Stimulated activated CD4-positive, alpha-beta T cell treated with anti-CD3 and anti-CD28 coated beads, Interleukin-2, amount 100 ng/mL, for 4 hours (primary cell): Measurements from ENCODE around the gene GALNT13.

Source experiments
- DNase-seq: peaks from one replicate; pipeline ENCODE4 v3.0.0-alpha.2; 2020; ENCODE audit warnings: low read depth

GALNT13 gene

GRCh38 chr2:153871231-153872221 lies at the start of gene GALNT13:
Gene GALNT13 (plus strand): TSS chr2:153871922.
- DNase-seq, result no peak

DNA sequence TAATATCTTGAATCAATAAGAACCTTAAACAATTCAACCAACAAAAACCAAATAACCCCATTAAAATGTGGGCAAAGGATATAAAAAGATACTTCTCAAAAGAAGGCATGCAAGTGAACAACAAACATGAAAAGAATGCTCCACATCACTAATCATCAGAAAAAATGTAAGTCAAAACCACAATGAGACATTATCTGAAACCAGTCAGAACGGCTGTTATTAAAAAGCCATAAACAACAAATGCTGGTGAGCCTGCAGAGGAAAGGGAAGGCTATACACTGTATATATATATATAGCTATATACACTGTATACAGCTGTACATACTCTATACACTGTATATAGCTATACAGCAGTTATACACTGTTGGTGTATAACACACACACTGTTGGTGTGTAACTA lies 47.8 kb upstream of the GALNT13 start:
- no peak for DNase-seq

DNA sequence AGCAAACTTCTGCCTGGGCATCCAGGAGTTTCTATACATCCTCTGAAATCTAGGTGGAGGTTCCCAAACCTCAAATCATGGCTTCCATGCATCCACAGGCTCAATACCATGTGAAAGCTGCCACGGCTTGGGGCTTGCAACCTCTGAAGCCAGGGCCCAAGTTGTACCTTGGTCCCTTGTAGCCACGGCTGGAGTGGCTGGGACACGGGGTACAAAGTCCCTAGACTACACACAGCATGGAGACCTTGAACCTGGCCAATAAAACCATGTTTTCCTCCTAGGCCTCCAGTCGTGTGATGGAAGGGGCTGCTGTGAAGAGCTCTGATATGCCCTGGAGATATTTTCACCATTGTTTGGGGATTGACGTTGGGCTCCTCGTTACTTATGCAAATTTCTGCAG lies 43.4 kb upstream of the GALNT13 start:
- no peak for DNase-seq

DNA sequence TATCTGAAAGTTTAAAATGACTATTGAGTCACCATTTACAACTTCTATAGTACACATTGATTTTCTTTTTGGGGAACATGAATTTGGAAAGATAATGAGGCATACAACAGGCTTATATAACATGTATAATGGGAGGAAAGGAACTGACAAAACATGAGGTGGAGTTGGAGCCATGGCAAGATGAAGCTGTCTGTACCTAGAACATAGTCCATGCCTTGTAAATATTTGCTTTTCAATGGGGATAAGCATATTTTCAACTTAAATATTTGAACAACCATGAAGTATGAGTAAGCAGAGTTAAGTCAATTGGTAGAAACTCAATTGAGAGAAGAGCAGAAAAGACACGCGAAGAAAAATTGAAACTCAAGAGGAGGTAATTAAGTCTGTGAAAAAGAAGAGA lies 37.1 kb upstream of the GALNT13 start:
- no peak for DNase-seq

DNA sequence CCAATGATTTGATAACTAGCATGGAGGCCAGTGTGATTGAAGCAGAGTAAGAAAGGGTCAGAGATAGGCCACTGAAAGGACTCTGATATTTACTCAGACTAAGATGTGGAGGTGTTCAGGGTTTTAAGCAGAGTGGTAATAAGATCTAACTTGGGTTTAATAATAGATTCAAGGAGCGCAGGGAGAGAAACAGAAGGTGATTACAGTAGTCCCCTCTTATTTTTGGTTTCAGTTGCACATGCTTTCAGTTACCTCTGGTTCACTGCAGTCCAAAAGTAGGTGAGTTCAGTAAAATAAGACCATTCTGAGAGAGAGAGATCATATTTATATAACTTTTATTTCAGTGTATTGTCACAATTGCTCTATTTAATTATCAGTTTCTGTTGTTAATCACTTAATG lies 13.5 kb upstream of the GALNT13 start:
- DNase-seq, result no peak

GRCh38 chr2:153864022-153864421 lies 7.7 kb upstream of the GALNT13 start:
- no peak for DNase-seq

DNA sequence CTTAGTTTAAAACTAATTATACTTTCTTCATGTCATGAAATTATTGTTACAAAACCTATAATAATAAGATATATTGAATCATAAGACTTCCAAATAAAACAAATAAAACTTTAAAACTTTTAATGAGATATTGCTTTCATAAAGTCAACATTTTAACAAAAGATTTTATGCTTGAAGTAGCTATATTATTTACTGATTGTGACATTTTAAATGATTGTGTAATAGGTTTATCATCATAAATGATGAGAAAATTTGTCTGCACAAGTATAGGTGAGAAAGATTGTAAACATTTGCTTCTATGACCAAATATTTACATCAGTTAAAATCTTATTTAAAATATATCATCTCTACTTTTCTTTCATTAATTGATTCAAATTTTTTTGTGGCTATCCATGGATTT lies 5.1 kb upstream of the GALNT13 start:
- no peak for DNase-seq

GRCh38 chr2:153870308-153870707 lies 1.4 kb upstream of the GALNT13 start:
- DNase-seq, result no peak

- DNase-seq, result no peak
Measured at GRCh38 chr2:153872311-153873051, 759 bp downstream of the GALNT13 start.

DNA sequence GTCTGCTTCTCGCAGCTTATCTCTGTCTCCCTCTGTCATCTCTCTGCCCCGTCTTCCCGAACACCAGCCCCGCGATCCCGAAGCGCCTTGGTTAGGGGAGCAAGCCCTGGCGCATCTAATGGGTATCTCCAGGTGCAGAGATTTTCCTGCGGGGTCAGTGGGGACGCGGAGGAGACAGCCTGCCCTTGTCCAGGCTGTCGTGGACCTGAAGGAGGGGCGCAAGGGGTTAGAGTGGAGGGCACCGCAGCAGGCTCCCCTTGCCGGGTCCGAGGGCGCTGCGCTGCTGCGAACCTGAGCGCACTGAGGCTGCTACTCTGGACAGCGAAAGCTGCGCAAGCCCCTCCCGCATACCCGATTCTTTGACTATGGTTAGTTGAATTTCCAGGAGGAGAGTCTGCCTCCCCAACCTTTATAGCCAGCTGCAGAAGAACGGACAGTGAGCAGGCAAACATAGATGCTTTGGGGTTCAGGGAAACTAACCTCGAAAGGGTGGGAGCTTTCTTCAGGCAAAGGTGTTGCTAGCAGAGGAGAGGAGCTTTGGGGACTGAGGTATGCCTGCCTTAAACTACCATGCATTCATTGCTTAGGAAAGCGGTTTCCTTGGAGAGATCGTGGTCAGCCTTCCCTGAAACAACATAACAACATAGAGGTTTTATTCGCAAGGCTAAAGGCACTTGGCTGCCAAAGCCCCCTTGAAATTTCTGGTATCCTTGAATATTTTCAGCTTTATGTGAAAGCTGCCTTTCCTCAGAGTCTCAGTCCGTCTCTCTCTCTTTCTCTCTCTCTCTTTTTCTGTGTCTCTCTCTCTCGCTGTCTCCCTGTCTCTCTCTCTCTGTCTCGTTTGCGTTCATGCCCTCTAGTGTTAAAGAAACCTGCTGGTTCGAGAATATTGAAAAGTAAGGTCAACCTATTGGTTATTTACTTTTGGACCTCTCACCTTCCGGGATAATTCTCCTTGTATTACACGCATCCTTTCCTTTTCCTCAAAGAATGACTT lies 1.6 kb downstream of the GALNT13 start:
- DNase-seq, result no peak

DNA sequence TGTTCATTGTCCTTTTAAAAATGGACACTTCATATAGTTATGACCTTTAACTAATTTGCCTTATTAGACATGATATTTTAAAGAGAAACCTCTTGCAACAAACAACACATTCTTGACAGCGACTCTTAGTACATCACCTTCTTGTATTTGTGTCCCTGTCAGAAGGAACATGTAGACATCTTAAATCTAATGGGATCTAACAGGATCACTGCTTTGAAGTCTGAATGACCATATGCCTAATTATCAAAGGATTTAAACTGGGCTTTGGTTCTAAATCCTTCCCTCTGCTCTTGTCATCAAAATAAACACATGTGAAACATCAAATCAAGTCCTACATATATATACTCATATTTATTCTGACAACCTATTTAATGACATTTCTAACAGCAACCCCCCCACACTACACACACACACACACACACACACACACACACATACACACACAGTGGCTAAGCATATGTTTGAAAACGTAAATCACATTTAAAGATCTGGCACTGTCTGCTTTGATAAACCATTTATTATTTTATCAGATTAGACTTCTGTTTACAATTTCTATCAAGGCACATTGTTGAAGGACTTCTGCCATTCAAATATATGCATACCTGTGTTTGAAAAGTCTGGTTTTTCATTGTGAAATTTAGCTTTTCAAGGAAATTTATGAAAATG lies 4.2 kb downstream of the GALNT13 start:
- DNase-seq, result no peak

DNA sequence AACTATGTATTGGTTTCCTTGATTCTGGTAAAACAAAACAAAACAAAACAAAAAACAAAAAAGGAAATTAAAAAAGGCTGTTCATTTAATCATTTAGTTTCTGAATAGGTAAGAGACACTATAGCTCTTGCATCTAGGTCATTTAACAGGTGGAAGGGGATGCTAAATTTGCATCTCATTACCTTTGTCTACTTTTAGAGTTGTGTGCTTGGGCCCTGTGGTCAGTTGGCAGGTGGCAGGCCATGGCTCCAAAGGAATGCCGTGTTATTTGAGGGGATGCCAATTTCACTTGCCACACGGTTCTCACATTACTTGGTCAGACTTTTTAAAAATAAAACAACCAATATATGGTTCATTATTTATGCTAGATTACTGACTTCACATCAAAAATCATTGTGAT lies 9.2 kb downstream of the GALNT13 start:
- no peak for DNase-seq

DNA sequence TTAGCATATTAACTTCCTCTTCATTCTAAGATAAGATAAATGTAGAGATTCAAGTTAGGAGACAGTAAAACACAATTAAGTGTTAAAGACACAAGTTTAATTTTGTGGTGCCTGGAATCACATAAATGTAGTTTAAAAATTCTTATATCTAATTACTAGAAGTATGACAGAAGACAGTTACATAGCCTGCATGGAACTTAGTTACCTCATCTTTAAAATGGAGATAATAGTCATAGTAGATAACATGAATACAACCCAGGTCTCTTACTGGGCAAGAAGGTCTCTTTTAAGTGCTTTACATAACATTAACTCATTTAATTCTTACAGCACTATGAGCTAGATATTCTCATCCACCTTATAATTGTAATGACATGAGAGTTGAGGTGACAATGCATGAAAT lies 15.1 kb downstream of the GALNT13 start:
- no peak for DNase-seq

DNA sequence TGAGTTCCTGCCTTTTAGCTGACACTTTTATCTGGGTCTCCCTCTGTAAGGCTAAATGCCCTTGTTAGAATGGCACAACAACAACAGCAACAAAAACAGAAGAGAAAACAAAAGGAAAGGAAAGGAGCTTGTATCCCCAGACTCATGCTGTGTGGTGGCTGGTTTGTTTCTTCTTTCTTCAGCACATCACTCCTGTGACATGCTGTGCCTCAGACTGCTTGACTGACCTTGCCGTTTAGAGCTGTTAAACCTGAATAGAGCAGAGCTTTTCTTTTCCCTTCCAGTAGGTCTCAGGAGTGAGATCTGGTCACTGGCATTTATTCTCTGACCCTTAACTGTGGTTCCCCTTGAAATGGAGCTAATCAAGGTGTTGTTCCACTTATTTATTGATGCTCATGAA lies 18.9 kb downstream of the GALNT13 start:
- DNase-seq, result no peak

GRCh38 chr2:153891051-153891450 lies 19.3 kb downstream of the GALNT13 start:
- DNase-seq, result no peak

GRCh38 chr2:153912798-153913396 lies 41.2 kb downstream of the GALNT13 start:
- DNase-seq, result no peak

DNA sequence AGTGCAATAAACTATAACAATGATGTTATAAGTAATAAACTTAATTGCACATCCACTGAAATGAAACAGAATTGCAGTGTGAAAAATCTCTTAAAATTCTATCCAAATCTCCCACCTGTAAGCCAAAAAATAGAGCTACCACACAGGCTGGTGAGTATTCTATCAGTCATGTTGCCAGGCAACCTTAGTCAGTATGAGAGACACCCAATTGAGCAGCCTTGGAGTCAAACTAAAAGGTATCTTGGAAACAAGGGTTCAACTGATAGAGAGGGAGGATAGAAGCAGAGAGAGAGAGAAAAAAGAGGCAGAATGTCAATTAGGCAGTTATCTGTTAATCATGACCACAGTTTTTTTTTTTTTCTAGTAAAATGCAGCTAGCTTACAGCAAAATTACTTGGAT lies 45.8 kb downstream of the GALNT13 start:
- DNase-seq, result no peak

DNA sequence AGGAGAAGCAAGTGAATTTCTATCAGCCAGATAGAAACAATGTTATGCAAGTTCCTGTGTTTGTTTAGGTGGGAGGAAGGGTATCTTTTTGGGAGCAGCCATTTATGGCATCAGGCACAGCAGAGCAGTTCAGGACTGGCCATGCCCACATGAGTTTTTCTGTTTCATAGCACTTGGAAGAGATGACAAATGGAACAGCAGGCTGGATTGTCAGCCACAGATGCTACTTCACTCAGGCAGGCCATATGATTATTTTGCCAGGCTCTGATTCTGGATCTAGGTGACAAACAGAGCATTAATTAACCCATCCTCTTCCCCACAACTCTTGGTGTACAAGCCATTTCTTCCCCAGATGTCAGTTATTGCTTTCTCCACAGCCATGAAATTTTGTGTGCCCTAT lies 63.8 kb downstream of the GALNT13 start:
- no peak for DNase-seq

GRCh38 chr2:153939124-153939796 lies 67.5 kb downstream of the GALNT13 start:
- no peak for DNase-seq

- no peak for DNase-seq
Measured at GRCh38 chr2:153940511-153940910, 68.8 kb downstream of the GALNT13 start.
